ENCODE measurements around the gene IGFBP7. TPM values are rescaled to one million over a fixed set of nuclear protein-coding genes. Genes with fewer than 3 reads are reported as not detected.
A peak's percentile ranks its signal among the peaks of the same experiment; 100 is the strongest.

IGFBP7 gene
- total RNA-seq, 1 experiment from 2014 or later: 61.9 TPM

DNA sequence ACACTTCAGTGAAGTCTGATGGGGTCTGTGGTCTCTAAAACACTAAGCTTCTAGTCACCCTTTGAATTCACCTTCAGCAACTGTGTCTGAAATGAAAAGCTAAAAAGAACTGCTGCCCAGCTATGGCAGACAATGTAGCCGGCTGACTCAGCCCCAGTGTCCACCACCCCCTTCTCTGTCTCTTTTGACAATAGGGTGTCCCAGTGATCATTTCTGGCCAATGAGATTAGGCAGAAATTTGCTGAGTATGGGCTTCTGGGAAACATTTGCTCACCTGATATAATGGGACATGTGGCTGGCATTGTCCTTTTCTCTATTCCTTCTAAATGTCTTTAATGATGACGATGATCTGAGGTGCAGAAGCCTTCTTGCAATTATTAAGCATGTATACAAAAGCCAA lies 20.6 kb downstream of the IGFBP7 start:
- no peak for TF ChIP-seq CTCF (IDR thresholded peaks at IDR 0.05; ENCODE audit: unreplicated experiment)
- no peak for DNase-seq (ENCODE audit: unreplicated experiment)
- Mint-ChIP-seq H3K9me3 (ENCODE audit: unreplicated experiment) (peaks cover 10% of the 10 kb centered on the region), H3K27me3 (ENCODE audit: insufficient read depth, unreplicated experiment) (no peaks in the 10 kb centered on the region), H3K27ac (ENCODE audit: low read depth, unreplicated experiment) (no peak overlapping the region), H3K4me3 (ENCODE audit: unreplicated experiment) (no peak overlapping the region), H3K36me3 (ENCODE audit: insufficient read depth, unreplicated experiment) (no peaks in the 10 kb centered on the region), H3K4me1 (ENCODE audit: insufficient read depth, unreplicated experiment) (peaks cover 7% of the 10 kb centered on the region)
- BruUV-seq (replicated peaks): no TSS peak
- intact Hi-C loops (cut with micrococcal nuclease): no loop called here
- CTCF ChIA-PET: interaction anchor here (0.6 to 1.2 kb wide), 3 partner anchors 23 to 51 kb away, joined by 4 to 6 read pairs (median 4); no protein-coding TSS in a partner anchor
- POLR2A ChIA-PET: interaction anchor here (0.7 kb wide), 1 partner anchor 32 kb away, joined by 3 read pairs; no protein-coding TSS in a partner anchor

DNA sequence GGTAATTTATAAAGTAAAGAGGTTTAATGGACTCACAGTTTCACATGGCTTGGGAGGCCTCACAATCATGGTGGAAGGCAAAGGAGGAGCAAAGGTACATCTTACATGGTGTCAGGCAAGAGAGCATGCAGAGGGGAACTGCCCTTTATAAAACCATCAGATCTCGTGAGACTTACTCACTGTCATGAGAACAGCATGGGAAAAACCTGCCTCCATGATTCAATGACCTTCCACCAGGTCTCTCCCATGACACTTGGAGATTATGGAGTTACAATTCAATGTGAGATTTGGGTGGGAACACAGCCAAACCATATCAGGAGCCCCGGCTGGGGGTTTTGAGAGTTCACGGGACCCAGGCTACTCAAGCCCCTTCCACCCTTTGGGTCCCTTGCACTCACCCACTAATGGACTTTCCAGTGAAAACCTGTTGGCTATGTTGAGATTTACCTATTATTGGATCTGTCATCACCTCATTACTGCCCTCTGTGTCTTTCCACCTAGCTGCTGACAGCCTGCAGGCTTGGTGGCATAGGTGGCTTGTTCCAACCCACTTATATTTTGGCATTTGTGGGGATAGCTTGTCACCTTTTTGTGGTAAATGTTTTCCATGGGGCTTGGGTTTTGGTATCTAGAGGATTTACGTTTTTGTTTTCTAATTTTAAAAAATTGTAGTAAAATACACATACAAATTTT lies 24.0 kb downstream of the IGFBP7 start:
- Mint-ChIP-seq H3K4me3 (ENCODE audit: unreplicated experiment) (no peak overlapping the region), H3K36me3 (ENCODE audit: insufficient read depth, unreplicated experiment) (no peaks in the 10 kb centered on the region), H3K9me3 (ENCODE audit: unreplicated experiment) (peaks cover 10% of the 10 kb centered on the region), H3K27me3 (ENCODE audit: insufficient read depth, unreplicated experiment) (no peaks in the 10 kb centered on the region), H3K4me1 (ENCODE audit: insufficient read depth, unreplicated experiment) (peaks cover 22% of the 10 kb centered on the region), H3K27ac (ENCODE audit: low read depth, unreplicated experiment) (peak overlapping the region; percentile 25)
- intact Hi-C loops (cut with micrococcal nuclease): no loop called here
- TF ChIP-seq CTCF (IDR thresholded peaks at IDR 0.05; ENCODE audit: unreplicated experiment): no peak
- DNase-seq (ENCODE audit: unreplicated experiment): no peak
- ChIA-PET CTCF (interaction anchor here (0.6 to 1.3 kb wide), 5 partner anchors 11 to 104 kb away, joined by 3 to 4 read pairs (median 3); no protein-coding TSS in a partner anchor), POLR2A (interaction anchor here (2.0 kb wide), 1 partner anchor 10 kb away, joined by 7 read pairs; no protein-coding TSS in a partner anchor)
- no TSS peak for BruUV-seq (replicated peaks)

GRCh38 chr4:57085278-57085677 lies 24.9 kb downstream of the IGFBP7 start:
- intact Hi-C loops (cut with micrococcal nuclease): no loop called here
- TF ChIP-seq CTCF (IDR thresholded peaks at IDR 0.05; ENCODE audit: unreplicated experiment): no peak
- H3K27ac Mint-ChIP-seq (ENCODE audit: low read depth, unreplicated experiment): no peak overlapping the region
- BruUV-seq (replicated peaks): no TSS peak
- H3K4me3 Mint-ChIP-seq (ENCODE audit: unreplicated experiment): no peak overlapping the region
- no peaks in the 10 kb centered on the region for H3K27me3 Mint-ChIP-seq (ENCODE audit: insufficient read depth, unreplicated experiment)
- DNase-seq (ENCODE audit: unreplicated experiment): no peak
- no peaks in the 10 kb centered on the region for H3K36me3 Mint-ChIP-seq (ENCODE audit: insufficient read depth, unreplicated experiment)
- POLR2A ChIA-PET: interaction anchor here (2.0 kb wide), 1 partner anchor 11 kb away, joined by 7 read pairs; no protein-coding TSS in a partner anchor
- peaks cover 30% of the 10 kb centered on the region for H3K4me1 Mint-ChIP-seq (ENCODE audit: insufficient read depth, unreplicated experiment)
- peaks cover 10% of the 10 kb centered on the region for H3K9me3 Mint-ChIP-seq (ENCODE audit: unreplicated experiment)
- CTCF ChIA-PET: interaction anchor here (0.7 to 0.8 kb wide), 2 partner anchors 46 to 105 kb away, joined by 3 read pairs; no protein-coding TSS in a partner anchor

DNA sequence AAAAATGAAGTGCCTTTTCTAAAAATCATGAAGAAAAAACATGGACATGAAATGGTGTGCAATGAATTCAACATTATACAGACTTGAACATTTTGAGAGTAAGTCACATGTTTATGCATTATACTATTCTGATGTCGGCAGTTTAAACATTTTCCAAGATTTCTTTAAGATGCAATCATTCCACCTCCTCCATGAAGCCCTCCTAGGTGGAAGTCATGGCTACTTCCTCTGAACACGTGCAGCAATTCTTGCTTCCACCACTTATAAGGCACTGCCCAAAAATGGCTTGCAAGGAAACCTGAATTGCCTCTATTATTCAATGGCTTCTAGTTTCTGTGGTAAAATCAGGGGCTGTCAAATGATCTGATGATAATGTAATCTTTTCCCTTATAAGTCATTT lies 25.8 kb downstream of the IGFBP7 start:
- Mint-ChIP-seq H3K9me3 (ENCODE audit: unreplicated experiment) (peaks cover 10% of the 10 kb centered on the region), H3K36me3 (ENCODE audit: insufficient read depth, unreplicated experiment) (no peaks in the 10 kb centered on the region), H3K27me3 (ENCODE audit: insufficient read depth, unreplicated experiment) (no peaks in the 10 kb centered on the region), H3K4me3 (ENCODE audit: unreplicated experiment) (no peak overlapping the region), H3K27ac (ENCODE audit: low read depth, unreplicated experiment) (no peak overlapping the region), H3K4me1 (ENCODE audit: insufficient read depth, unreplicated experiment) (peaks cover 24% of the 10 kb centered on the region)
- ChIA-PET POLR2A (no interaction called here), CTCF (no interaction called here)
- intact Hi-C loops (cut with micrococcal nuclease): no loop called here
- no peak for TF ChIP-seq CTCF (IDR thresholded peaks at IDR 0.05; ENCODE audit: unreplicated experiment)
- no peak for DNase-seq (ENCODE audit: unreplicated experiment)
- BruUV-seq (replicated peaks): no TSS peak
